ENCODE data around the gene AMER2.

Gene AMER2

GRCh38 chr13:25149711-25150110 lies 22.4 kb downstream of the AMER2 start:
- DNase-seq (ENCODE audit: low read depth): no peak

- no peak for DNase-seq (ENCODE audit: low read depth)
Measured at GRCh38 chr13:25148402-25148771, 23.7 kb downstream of the AMER2 start.

- DNase-seq (ENCODE audit: low read depth): no peak
Measured at GRCh38 chr13:25147638-25148401, 24.3 kb downstream of the AMER2 start.

- no peak for DNase-seq (ENCODE audit: low read depth)
Measured at GRCh38 chr13:25143706-25144105, 28.4 kb downstream of the AMER2 start.

GRCh38 chr13:25141042-25141441 lies 31.0 kb downstream of the AMER2 start:
- no peak for DNase-seq (ENCODE audit: low read depth)

GRCh38 chr13:25137788-25138115 lies 34.3 kb downstream of the AMER2 start:
- DNase-seq (ENCODE audit: low read depth): no peak

GRCh38 chr13:25136880-25137787 lies 35.0 kb downstream of the AMER2 start:
- DNase-seq (ENCODE audit: low read depth): no peak

- DNase-seq (ENCODE audit: low read depth): no peak
Measured at GRCh38 chr13:25135896-25136295, 36.2 kb downstream of the AMER2 start.

GRCh38 chr13:25132751-25133390 lies 39.2 kb downstream of the AMER2 start:
- DNase-seq (ENCODE audit: low read depth): no peak

GRCh38 chr13:25131881-25132420 lies 40.1 kb downstream of the AMER2 start:
- DNase-seq (ENCODE audit: low read depth): no peak

GRCh38 chr13:25130944-25131343 lies 41.1 kb downstream of the AMER2 start:
- no peak for DNase-seq (ENCODE audit: low read depth)

- DNase-seq (ENCODE audit: low read depth): no peak
Measured at GRCh38 chr13:25118378-25118905, 53.6 kb downstream of the AMER2 start.

- DNase-seq (ENCODE audit: low read depth): no peak
Measured at GRCh38 chr13:25117312-25117711, 54.8 kb downstream of the AMER2 start.

GRCh38 chr13:25116044-25116443 lies 56.0 kb downstream of the AMER2 start:
- DNase-seq (ENCODE audit: low read depth): no peak

- peak; percentile 72 for DNase-seq (ENCODE audit: low read depth)
Measured at GRCh38 chr13:25114220-25114619, 57.9 kb downstream of the AMER2 start.

GRCh38 chr13:25112695-25113255 lies 59.3 kb downstream of the AMER2 start:
- DNase-seq (ENCODE audit: low read depth): no peak

All from EH (cell line).